Mesendoderm (in vitro differentiated cells): ENCODE results near the gene AP3S2. TPM values are rescaled to one million over a fixed set of nuclear protein-coding genes. Genes with fewer than 3 reads are reported as not detected.
"Not testable (repeated sequence)": the region's sequence is repeated elsewhere in the genome, so short reads cannot be mapped to it uniquely, and the experiment has no call there.

ENCODE experiments used
- DNase-seq: peaks from one replicate; pipeline ENCODE4 v3.0.0; 2013
- H2AK5ac ChIP-seq: 2 replicates; pipeline ENCODE4 v1.6.1; 2013; ENCODE audit warnings: low read length, inconsistent platforms
- H2BK120ac ChIP-seq: 2 replicates; pipeline ENCODE4 v1.6.1; 2013; ENCODE audit warnings: low read depth, mild to moderate bottlenecking, low read length, moderate library complexity, mixed read lengths
- H2BK15ac ChIP-seq: replicated peaks from 2 replicates; pipeline ENCODE4 v1.6.1; 2013; ENCODE audit warnings: low read depth, mild to moderate bottlenecking, moderate library complexity
- H2BK5ac ChIP-seq: 2 replicates; pipeline ENCODE4 v1.6.1; 2013; ENCODE audit warnings: low read length, inconsistent platforms
- H3K18ac ChIP-seq: 2 replicates; pipeline ENCODE4 v1.6.1; 2013; ENCODE audit warnings: mild to moderate bottlenecking, low read length, mixed read lengths
- H3K23ac ChIP-seq: one replicate; pipeline ENCODE4 v1.6.1; 2013; ENCODE audit warnings: low read length
- H3K27ac ChIP-seq: 2 replicates; pipeline ENCODE4 v1.5.1; 2013; ENCODE audit warnings: low read depth, mild to moderate bottlenecking, inconsistent platforms, low read length, moderate library complexity
- H3K27me3 ChIP-seq: 2 replicates; pipeline ENCODE4 v1.6.1; 2013; ENCODE audit warnings: low read length, control low read depth, mild to moderate bottlenecking, inconsistent platforms; ENCODE audit not compliant: insufficient read depth, poor library complexity
- H3K36me3 ChIP-seq: 2 replicates; pipeline ENCODE4 v1.6.1; 2013; ENCODE audit warnings: low read length, inconsistent platforms; ENCODE audit not compliant: control insufficient read depth, insufficient read depth
- H3K4ac ChIP-seq: one replicate; pipeline ENCODE4 v1.6.1; 2013; ENCODE audit warnings: low read depth, mild to moderate bottlenecking, low read length, moderate library complexity
- H3K4me1 ChIP-seq: 2 replicates; pipeline ENCODE4 v1.6.1; 2013; ENCODE audit warnings: low read depth, low read length, inconsistent platforms; ENCODE audit not compliant: control insufficient read depth
- H3K4me2 ChIP-seq: 2 replicates; pipeline ENCODE4 v1.6.1; 2013; ENCODE audit warnings: low read length
- H3K4me3 ChIP-seq: 2 replicates; pipeline ENCODE4 v1.5.1; 2013; ENCODE audit warnings: mild to moderate bottlenecking, low read length
- H3K56ac ChIP-seq: one replicate; pipeline ENCODE4 v1.6.1; 2013; ENCODE audit warnings: low read length
- H3K79me1 ChIP-seq: 2 replicates; pipeline ENCODE4 v1.6.1; 2013; ENCODE audit warnings: low read length, inconsistent platforms
- H3K79me2 ChIP-seq: 2 replicates; pipeline ENCODE4 v1.6.1; 2013; ENCODE audit warnings: mild to moderate bottlenecking, low read length; ENCODE audit not compliant: control insufficient read depth, insufficient read depth
- H3K9ac ChIP-seq: 2 replicates; pipeline ENCODE4 v1.6.1; 2013; ENCODE audit warnings: low read length, inconsistent platforms
- H4K5ac ChIP-seq: one replicate; pipeline ENCODE4 v1.6.1; 2013; ENCODE audit warnings: low read length
- H4K8ac ChIP-seq: one replicate; pipeline ENCODE4 v1.6.1; 2013; ENCODE audit warnings: low read depth, mild to moderate bottlenecking, control low read depth, low read length, moderate library complexity
- WGBS: extraction: QIAGEN DNeasy Blood & Tissue Kit; methylation state at CpG from one replicate; pipeline ENCODE4 v1.1.7; 2013; ENCODE audit warnings: low lambda C conversion rate, missing lambda C conversion rate; ENCODE audit not compliant: insufficient coverage; ENCODE audit errors: extremely low coverage; 5-methylcytosine and 5-hydroxymethylcytosine counted together
- polyA plus RNA-seq, 2 experiments: library from polyadenylated mRNA; stranded (reverse); fragments of 200-250 nt; gene quantifications; one replicate each; pipeline ENCODE4 v1.2.3, GENCODE V29; 2013

AP3S2 gene
- 21.4 TPM for polyA plus RNA-seq (2013, experiment 1 of 2)
- polyA plus RNA-seq (2013, experiment 2 of 2): 21.9 TPM

DNA sequence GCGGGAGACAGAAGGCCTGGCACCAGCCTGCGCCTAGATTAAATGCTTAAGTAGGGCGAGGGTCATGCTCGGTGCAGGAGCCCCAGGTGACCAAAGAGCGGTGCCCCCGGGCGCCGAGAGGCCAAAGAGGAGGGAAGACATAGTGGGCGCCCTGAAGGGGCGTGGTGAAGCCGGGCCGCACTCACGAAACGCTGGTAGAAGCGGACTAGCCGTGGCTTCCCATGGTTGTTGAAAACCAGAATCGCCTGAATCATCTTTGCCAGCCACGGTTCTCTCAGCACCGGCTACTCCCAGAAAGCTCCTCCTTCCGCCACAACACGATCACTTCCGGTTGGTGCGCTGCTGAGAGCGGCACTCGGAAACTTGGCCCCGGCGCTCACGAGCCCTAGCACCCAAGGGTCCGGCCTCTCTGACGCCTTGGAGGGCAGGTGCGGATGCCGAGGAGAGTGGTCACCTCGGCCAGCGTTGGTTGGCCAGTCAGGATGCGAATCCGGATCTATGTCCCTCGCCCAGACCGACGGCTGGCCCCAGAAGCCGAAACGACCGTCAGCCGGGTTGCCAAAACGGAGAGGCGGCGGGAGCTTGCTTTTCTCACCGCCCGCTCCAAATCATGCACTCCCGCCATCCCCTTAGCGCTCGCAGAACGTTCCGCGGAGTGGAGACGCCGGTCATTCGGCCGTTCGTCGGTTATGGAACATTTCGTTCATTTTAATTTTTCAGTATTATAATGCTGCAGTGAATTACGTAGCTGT is at the start of gene AP3S2:
AP3S2 (minus strand) TSS at position 299 of the 752 bp plus-strand sequence; CDS start at position 254, 45 bp downstream.
- H3K79me1 ChIP-seq: peaks cover 2% of the 10 kb centered on the region
- no CpG with 5 or more reads among the region's 62 CpGs for WGBS

GRCh38 chr15:89939910-89940309 is 46.1 kb upstream of the AP3S2 start:
- H3K79me1 ChIP-seq: no peaks in the 10 kb centered on the region

More for the DNA sequence above, at the start of gene AP3S2:
- Histone ChIP-seq H3K27ac (peak within 1 kb of the TSS; percentile 62), H2BK15ac (no peak within 1 kb of the TSS), H3K4me3 (peak within 1 kb of the TSS; percentile 99), H3K4ac (no peak within 1 kb of the TSS), H3K56ac (peak within 1 kb of the TSS; percentile 98), H3K36me3 (no peaks in the 10 kb centered on the region), H3K23ac (no peak within 1 kb of the TSS), H3K18ac (peak within 1 kb of the TSS; percentile 53), H2BK120ac (no peak within 1 kb of the TSS), H3K27me3 (no peaks in the 10 kb centered on the region), H2BK5ac (no peak within 1 kb of the TSS), H3K9ac (peak within 1 kb of the TSS; percentile 98), H3K79me2 (peaks cover 3% of the 10 kb centered on the region), H4K5ac (peak within 1 kb of the TSS; percentile 52), H3K4me2 (peak within 1 kb of the TSS; percentile 79), H2AK5ac (no peak within 1 kb of the TSS), H4K8ac (no peak within 1 kb of the TSS), H3K4me1 (no peaks in the 10 kb centered on the region)
- peak; percentile 95 for DNase-seq

GRCh38 chr15:89939377-89939776 is 45.6 kb upstream of the AP3S2 start:
- no CpG with 5 or more reads among the region's 2 CpGs for WGBS
- H4K8ac ChIP-seq, H3K56ac ChIP-seq, H4K5ac ChIP-seq, H3K79me2 ChIP-seq, H3K4ac ChIP-seq, H3K23ac ChIP-seq, H2AK5ac ChIP-seq, H2BK5ac ChIP-seq, H2BK15ac ChIP-seq, H3K9ac ChIP-seq, H2BK120ac ChIP-seq, H3K18ac ChIP-seq, H3K79me1 ChIP-seq, DNase-seq, H3K27ac ChIP-seq, H3K4me2 ChIP-seq, H3K4me3 ChIP-seq, H3K27me3 ChIP-seq, H3K4me1 ChIP-seq, H3K36me3 ChIP-seq: not testable (repeated sequence)

More at GRCh38 chr15:89939910-89940309, 46.1 kb upstream of the AP3S2 start:
- H3K9ac ChIP-seq: no peak overlapping the region
- no peak overlapping the region for H3K56ac ChIP-seq
- no peak overlapping the region for H4K5ac ChIP-seq
- H3K36me3 ChIP-seq: no peaks in the 10 kb centered on the region
- H3K4me2 ChIP-seq: no peak overlapping the region
- WGBS: no CpG with 5 or more reads among the region's 3 CpGs
- H2BK5ac ChIP-seq: no peak overlapping the region
- no peak overlapping the region for H3K23ac ChIP-seq
- no peak overlapping the region for H3K4ac ChIP-seq
- H3K27me3 ChIP-seq: no peaks in the 10 kb centered on the region
- H2BK120ac ChIP-seq: no peak overlapping the region
- no peak overlapping the region for H3K18ac ChIP-seq
- H3K4me3 ChIP-seq: no peak overlapping the region
- no peaks in the 10 kb centered on the region for H3K79me2 ChIP-seq
- H2BK15ac ChIP-seq: no peak overlapping the region
- H2AK5ac ChIP-seq: no peak overlapping the region
- H3K4me1 ChIP-seq: no peaks in the 10 kb centered on the region
- no peak overlapping the region for H4K8ac ChIP-seq
- no peak overlapping the region for H3K27ac ChIP-seq
- no peak for DNase-seq

GRCh38 chr15:89937365-89938350 is 43.9 kb upstream of the AP3S2 start:
- H2AK5ac ChIP-seq: no peak overlapping the region
- H4K5ac ChIP-seq: no peak overlapping the region
- H3K23ac ChIP-seq: no peak overlapping the region
- H3K4me2 ChIP-seq: no peak overlapping the region
- no peaks in the 10 kb centered on the region for H3K36me3 ChIP-seq
- H3K27me3 ChIP-seq: no peaks in the 10 kb centered on the region
- H2BK120ac ChIP-seq: no peak overlapping the region
- no peak overlapping the region for H3K9ac ChIP-seq
- no peaks in the 10 kb centered on the region for H3K79me2 ChIP-seq
- H3K4me1 ChIP-seq: no peaks in the 10 kb centered on the region
- WGBS: no CpG with 5 or more reads among the region's 10 CpGs
- no peaks in the 10 kb centered on the region for H3K79me1 ChIP-seq
- no peak overlapping the region for H2BK15ac ChIP-seq
- no peak overlapping the region for H2BK5ac ChIP-seq
- no peak overlapping the region for H3K56ac ChIP-seq
- H3K18ac ChIP-seq: no peak overlapping the region
- no peak for DNase-seq
- no peak overlapping the region for H3K4me3 ChIP-seq
- H3K27ac ChIP-seq: no peak overlapping the region
- no peak overlapping the region for H4K8ac ChIP-seq
- H3K4ac ChIP-seq: no peak overlapping the region

DNA sequence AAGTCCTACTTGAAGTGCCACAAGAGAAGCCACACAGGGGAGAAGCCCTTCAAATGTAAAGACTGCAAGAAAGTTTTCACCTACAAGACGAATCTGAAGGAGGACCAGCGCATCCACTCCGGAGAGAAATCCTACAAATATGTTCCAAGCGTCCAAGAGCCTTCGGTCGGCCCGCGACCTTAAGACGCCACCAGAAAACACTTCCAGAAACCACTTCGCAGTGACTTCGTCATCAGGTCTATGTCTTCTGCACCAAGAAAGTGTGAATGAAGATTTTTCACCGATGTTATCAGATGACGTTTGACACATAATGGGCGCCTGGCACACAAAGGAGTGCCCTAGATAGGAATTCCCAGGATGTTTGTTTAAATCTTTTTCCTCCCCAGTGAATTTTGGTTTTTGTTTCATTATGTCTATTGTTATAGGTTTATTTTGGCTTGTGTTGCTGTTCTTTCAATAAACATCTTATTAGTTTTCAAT is 43.0 kb upstream of the AP3S2 start:
- WGBS: no CpG with 5 or more reads among the region's 14 CpGs

More for the DNA sequence above, 43.0 kb upstream of the AP3S2 start:
- DNase-seq: no peak
- Histone ChIP-seq H4K8ac (no peak overlapping the region), H3K79me2 (no peaks in the 10 kb centered on the region), H3K4me3 (no peak overlapping the region), H2AK5ac (no peak overlapping the region), H3K27ac (no peak overlapping the region), H2BK120ac (no peak overlapping the region), H2BK15ac (no peak overlapping the region), H3K4me2 (no peak overlapping the region), H3K9ac (no peak overlapping the region), H3K18ac (no peak overlapping the region), H3K4me1 (no peaks in the 10 kb centered on the region), H3K27me3 (no peaks in the 10 kb centered on the region), H3K79me1 (no peaks in the 10 kb centered on the region), H2BK5ac (no peak overlapping the region), H3K23ac (no peak overlapping the region), H4K5ac (no peak overlapping the region), H3K56ac (no peak overlapping the region), H3K36me3 (no peaks in the 10 kb centered on the region), H3K4ac (no peak overlapping the region)
